Prostate gland (tissue), 2 donors: ENCODE data around the gene UBE2E1.

Experiments used
- CTCF ChIP-seq, 4 experiments: fragments of 200-600 bp in 2 of 4; fragments of 450-650 bp in 2 of 4; sonication (generic) in 2 of 4; IDR thresholded peaks; 1 replicate in 3 of 4; 2 replicates in 1 of 4; pipeline ENCODE4 v1.5.1; 2016 to 2019; ENCODE audit warnings: antibody characterized with exemption in 4 of 4, mild to moderate bottlenecking in 2 of 4, moderate library complexity in 2 of 4
- POLR2A ChIP-seq: fragments of 450-650 bp; IDR thresholded peaks from one replicate; pipeline ENCODE4 v1.6.1; 2016; ENCODE audit warnings: antibody characterized with exemption, mild to moderate bottlenecking
- POLR2AphosphoS5 ChIP-seq: sonication (generic); formaldehyde crosslinking; IDR thresholded peaks from one replicate; pipeline ENCODE4 v1.6.1; 2017; ENCODE audit warnings: antibody characterized with exemption

- no peak for TF ChIP-seq CTCF (IDR thresholded peaks at IDR 0.05)
- no peak for TF ChIP-seq POLR2A
- TF ChIP-seq POLR2AphosphoS5 = no peak
Measured at GRCh38 chr3:23867838-23868237, 62.1 kb downstream of the UBE2E1 start.
